Measurements from ENCODE around the gene NAA40. TPM values are rescaled to one million over a fixed set of nuclear protein-coding genes. Genes with fewer than 3 reads are reported as not detected.

The NAA40 gene
- total and polyA plus RNA-seq, 10 of the 15 experiments (the other 5 are each of a cell fraction or from before 2014, with no cell fraction given), result 4.8 to 31.6 (median 22.2) TPM

DNA sequence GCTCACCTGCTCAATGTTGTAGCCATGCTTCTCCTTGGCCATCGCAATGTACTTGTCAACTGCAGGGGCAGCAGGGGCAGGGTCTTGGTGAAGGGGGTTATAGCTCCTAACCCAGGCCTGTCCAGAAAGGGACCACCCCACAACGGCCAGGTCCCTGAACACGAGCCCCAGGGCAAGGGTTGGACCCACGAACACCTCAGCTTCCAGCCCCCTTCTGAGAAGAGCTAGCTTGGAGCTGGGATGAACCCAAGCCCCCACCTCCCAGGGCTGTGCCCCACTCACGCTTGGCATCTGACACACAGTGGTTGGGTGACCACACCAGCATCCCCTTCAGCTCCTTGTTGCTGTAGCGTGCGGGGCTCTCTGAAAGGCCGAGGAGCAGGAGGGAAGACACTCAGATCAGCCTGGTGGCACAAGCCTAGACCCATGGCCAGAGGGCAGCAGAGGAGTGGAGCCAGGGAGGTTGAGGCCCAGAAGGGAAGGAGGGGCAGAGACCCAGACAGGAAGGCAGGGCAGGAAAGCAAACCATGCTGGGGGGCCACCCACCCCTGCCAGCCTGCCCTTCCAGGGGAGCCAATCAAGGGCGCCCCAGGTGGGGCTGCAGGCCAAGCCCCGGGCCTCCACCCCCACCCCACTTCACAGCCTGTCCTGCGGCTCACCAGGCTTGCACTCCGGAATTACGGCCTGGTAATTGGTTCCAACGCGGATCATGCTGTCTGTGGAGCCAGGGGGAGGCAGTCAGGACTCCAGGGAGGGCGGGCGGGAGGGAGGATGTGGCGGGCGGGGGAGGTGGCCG is 23.7 kb upstream of the NAA40 start:
- DNase-seq (ENCODE audit: low read depth, low spot score) (no peak), ATAC-seq (no peak), FAIRE-seq (no peak)
- Histone ChIP-seq H2AFZ (ENCODE audit: control insufficient read depth, low read depth, low read length) (no peak overlapping the region), H3K27me3 (replicated peaks in 1 of 2; ENCODE audit: control insufficient read depth in 2 of 2, insufficient read depth in 2 of 2, low read length in 1 of 2) (peaks cover 0 to 3% of the 10 kb centered on the region in 2 experiments; a peak in 3 of 4 replicates), H3K9ac (ENCODE audit: control insufficient read depth, insufficient read depth, low read length) (no peak overlapping the region), H3K36me3 (ENCODE audit: control insufficient read depth in 2 of 2, insufficient read depth in 2 of 2, low read length in 1 of 2) (no peaks in the 10 kb centered on the region; a peak in 1 of 4 replicates), H3K4me2 (ENCODE audit: control insufficient read depth, insufficient read depth) (no peak overlapping the region), H3K9me3 (replicated peaks; ENCODE audit: control insufficient read depth, insufficient read depth, low read length) (no peaks in the 10 kb centered on the region), H3K79me2 (ENCODE audit: control insufficient read depth, insufficient read depth, low read length) (no peaks in the 10 kb centered on the region), H3K4me3 (no peak overlapping the region), H3K4me1 (ENCODE audit: control insufficient read depth, insufficient read depth, low read length) (peaks cover 10% of the 10 kb centered on the region), H3K27ac (ENCODE audit: control insufficient read depth, insufficient read depth) (no peak overlapping the region), H4K20me1 (ENCODE audit: control insufficient read depth, insufficient read depth) (no peaks in the 10 kb centered on the region)
- TF ChIP-seq TCF3 (IDR thresholded peaks at IDR 0.05; ENCODE audit: borderline replicate concordance, insufficient read depth, low read depth, low read length) (no peak), ZNF384 (IDR thresholded peaks at IDR 0.05; ENCODE audit: borderline replicate concordance, low read depth, low read length) (no peak), JUNB (IDR thresholded peaks at IDR 0.05) (no peak), ESRRA (IDR thresholded peaks at IDR 0.05; ENCODE audit: low read length) (no peak), SP1 (IDR thresholded peaks at IDR 0.05; ENCODE audit: low read depth, low read length) (no peak), MYC (IDR thresholded peaks at IDR 0.05; ENCODE audit: insufficient read depth, insufficient read length, insufficient replicate concordance, low read length, severe bottlenecking) (no peak), RCOR1 (conservative IDR thresholded peaks at IDR 0.05; ENCODE audit: low read depth, low read length) (no peak), SUZ12 (IDR thresholded peaks at IDR 0.05; ENCODE audit: unreplicated experiment) (no peak), PAX5 (IDR thresholded peaks at IDR 0.05; ENCODE audit: borderline replicate concordance, low read depth, low read length) (no peak), BRCA1 (IDR thresholded peaks at IDR 0.05; ENCODE audit: low read depth, low read length) (no peak), EZH2 (IDR thresholded peaks at IDR 0.05; ENCODE audit: borderline replicate concordance, control insufficient read depth, low read depth, low read length) (no peak), MEF2B (IDR thresholded peaks at IDR 0.05; ENCODE audit: partially characterized antibody, poor library complexity, severe bottlenecking) (no peak), LARP7 (IDR thresholded peaks at IDR 0.05) (no peak), MEF2A (IDR thresholded peaks at IDR 0.05; ENCODE audit: insufficient read depth, low read depth, low read length) (no peak), HDAC2 (IDR thresholded peaks at IDR 0.05) (no peak), SMARCA5 (IDR thresholded peaks at IDR 0.05) (no peak), CBX3 (IDR thresholded peaks at IDR 0.05; ENCODE audit: borderline replicate concordance, low read depth) (no peak)
- TF ChIP-seq, protein P1, sequence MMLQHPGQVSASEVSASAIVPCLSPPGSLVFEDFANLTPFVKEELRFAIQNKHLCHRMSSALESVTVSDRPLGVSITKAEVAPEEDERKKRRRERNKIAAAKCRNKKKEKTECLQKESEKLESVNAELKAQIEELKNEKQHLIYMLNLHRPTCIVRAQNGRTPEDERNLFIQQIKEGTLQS (IDR thresholded peaks at IDR 0.05; ENCODE audit: borderline replicate concordance, extremely low read depth, low read depth, low read length), result no peak
- intact Hi-C loops (cut with micrococcal nuclease; ENCODE audit: unreplicated experiment) (no loop called here), in situ Hi-C loops (cut with MboI) (no loop called here)
- BruUV-seq (replicated peaks), result no TSS peak
- CTCF ChIA-PET, result interaction anchor here (2.7 to 3.1 kb wide), 2 partner anchors 31 to 78 kb away, joined by 6 to 17 read pairs; no protein-coding TSS in a partner anchor
- SMC1A ChIA-PET (ENCODE audit: uncharacterized antibody, unreplicated experiment), result interaction anchor here (1.2 to 1.6 kb wide), 2 partner anchors 31 to 78 kb away, joined by 5 to 8 read pairs; no protein-coding TSS in a partner anchor
- POLR2A ChIA-PET, result interaction anchor here (0.5 kb wide), 1 partner anchor 437 kb away, joined by 3 read pairs; no protein-coding TSS in a partner anchor
- 50% methylated on average over 16 of the region's 20 CpGs for WGBS (ENCODE audit: insufficient coverage, insufficient replicate concordance, low lambda C conversion rate, missing lambda C conversion rate)
- RAD21 ChIA-PET (ENCODE audit: unreplicated experiment), result no interaction called here

All from GM12878 (cell line).